ENCODE data around the gene ABHD16A.
A peak's percentile ranks its signal among the peaks of the same experiment; 100 is the strongest.

ABHD16A gene

DNA sequence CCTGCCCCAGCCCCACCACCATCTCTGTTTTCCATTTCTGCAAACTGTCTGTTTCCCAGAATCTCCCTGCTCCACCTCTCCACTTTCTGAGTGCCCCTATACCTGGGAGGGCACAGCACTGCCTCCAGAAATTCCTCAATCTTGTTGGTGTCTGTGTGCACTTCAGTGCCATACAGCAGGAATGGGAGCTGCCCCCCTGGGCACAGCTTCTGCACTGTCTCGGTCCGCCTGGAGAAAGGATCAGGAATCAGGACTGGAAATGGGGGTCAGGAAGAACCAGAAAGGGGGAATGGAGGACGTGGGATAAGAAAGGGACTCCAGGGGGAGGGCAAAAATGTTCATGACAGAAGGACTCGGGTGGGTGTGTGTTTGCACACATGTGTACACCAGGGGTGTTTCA lies 30.6 kb upstream of the ABHD16A start:
- TF ChIP-seq MYC (IDR thresholded peaks at IDR 0.05; ENCODE audit: low read depth, low read length) (no peak), POLR2A (IDR thresholded peaks at IDR 0.05; ENCODE audit: extremely low read depth, insufficient read length) (no peak)
- TF ChIP-seq, protein P1, sequence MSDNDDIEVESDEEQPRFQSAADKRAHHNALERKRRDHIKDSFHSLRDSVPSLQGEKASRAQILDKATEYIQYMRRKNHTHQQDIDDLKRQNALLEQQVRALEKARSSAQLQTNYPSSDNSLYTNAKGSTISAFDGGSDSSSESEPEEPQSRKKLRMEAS (IDR thresholded peaks at IDR 0.05; ENCODE audit: low read depth, low read length) = no peak
- TF ChIP-seq, protein P2, sequence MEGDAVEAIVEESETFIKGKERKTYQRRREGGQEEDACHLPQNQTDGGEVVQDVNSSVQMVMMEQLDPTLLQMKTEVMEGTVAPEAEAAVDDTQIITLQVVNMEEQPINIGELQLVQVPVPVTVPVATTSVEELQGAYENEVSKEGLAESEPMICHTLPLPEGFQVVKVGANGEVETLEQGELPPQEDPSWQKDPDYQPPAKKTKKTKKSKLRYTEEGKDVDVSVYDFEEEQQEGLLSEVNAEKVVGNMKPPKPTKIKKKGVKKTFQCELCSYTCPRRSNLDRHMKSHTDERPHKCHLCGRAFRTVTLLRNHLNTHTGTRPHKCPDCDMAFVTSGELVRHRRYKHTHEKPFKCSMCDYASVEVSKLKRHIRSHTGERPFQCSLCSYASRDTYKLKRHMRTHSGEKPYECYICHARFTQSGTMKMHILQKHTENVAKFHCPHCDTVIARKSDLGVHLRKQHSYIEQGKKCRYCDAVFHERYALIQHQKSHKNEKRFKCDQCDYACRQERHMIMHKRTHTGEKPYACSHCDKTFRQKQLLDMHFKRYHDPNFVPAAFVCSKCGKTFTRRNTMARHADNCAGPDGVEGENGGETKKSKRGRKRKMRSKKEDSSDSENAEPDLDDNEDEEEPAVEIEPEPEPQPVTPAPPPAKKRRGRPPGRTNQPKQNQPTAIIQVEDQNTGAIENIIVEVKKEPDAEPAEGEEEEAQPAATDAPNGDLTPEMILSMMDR (IDR thresholded peaks at IDR 0.05; ENCODE audit: low read depth, low read length) = no peak
- no peak for DNase-seq (ENCODE audit: low read depth)
- H3K4me3 ChIP-seq (ENCODE audit: low read depth, low read length) = peak overlapping the region; percentile 100

DNA sequence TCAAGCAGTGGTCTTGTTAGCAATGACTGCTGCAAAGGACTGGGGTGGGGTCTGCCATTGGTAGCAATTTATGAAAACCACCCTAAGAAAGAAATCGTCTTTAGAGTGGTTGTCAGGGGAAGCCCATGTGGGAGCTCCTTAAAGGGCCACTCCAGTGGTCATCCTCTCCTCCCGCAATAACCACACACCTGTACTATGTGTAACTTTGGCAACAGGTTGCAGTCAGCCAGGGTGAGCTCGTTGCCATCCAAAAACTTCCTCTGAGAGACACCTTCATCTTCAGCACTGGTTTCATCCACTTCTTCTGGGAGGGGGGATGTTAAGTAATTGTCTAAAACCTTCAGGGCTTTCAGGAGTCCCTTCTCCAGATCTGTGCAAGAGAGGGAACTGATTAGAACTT lies 28.9 kb upstream of the ABHD16A start:
- DNase-seq (ENCODE audit: low read depth) = no peak
- TF ChIP-seq, protein P1 (IDR thresholded peaks at IDR 0.05; ENCODE audit: low read depth, low read length) = no peak
- TF ChIP-seq POLR2A (IDR thresholded peaks at IDR 0.05; ENCODE audit: extremely low read depth, insufficient read length) (no peak), MYC (IDR thresholded peaks at IDR 0.05; ENCODE audit: low read depth, low read length) (no peak)
- TF ChIP-seq, protein P2 (IDR thresholded peaks at IDR 0.05; ENCODE audit: low read depth, low read length) = no peak
- H3K4me3 ChIP-seq (ENCODE audit: low read depth, low read length) = no peak overlapping the region

DNA sequence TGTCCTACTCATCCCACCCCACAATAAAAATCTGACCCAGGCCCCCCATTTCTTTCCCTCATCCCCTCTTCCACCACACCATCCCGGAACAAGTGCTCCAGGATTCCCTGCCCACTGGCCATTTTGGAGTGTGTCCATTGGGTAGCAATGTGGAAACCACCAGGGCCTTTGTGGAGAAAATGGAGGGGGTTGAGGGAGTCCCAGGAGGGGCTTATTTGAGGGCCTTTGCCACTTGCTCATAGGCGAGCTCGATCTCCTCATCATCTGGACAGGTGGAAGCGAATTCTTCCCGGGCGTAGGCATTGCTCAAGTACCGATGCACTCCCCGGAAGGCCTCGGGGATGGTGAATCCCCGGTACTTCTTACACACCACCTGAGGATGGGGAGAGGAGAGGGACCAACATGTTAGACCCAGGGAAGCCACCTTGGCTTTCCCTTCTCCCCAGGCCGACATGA lies 27.5 kb upstream of the ABHD16A start:
- peak overlapping the region; percentile 30 for H3K4me3 ChIP-seq (ENCODE audit: low read depth, low read length)

DNA sequence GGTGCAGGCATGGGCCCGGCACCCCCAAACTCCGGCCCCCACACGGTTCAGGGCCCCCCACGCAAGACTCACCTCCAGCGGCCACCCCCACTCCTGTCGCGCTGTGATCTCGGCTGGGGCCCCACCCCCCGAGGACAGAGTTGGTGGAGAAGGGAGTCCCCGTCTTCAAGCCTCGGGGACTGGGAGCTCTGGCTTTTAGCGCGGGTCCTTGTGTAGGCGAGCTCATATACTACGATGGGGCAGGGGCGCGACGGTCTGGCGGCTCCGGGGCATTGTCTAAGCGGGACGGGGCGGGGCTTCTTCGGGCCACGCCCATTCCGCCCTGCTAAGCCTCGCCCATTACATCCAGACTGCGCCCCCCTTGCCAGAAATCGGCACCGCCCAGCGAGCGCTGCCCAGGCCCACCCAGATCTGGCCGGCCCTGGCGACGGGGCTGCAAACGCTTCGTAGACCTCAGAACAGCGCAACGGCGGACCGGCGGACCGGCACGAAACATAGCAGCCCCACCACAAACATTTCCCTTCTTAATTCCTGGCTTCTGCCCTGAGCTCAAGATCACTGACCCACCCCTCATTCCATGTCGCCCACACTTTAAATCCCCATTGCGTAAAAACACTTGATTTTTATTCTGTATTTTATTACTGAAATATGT lies 27.0 kb upstream of the ABHD16A start:
- H3K4me3 ChIP-seq (ENCODE audit: low read depth, low read length) = peak overlapping the region; percentile 69
- TF ChIP-seq, protein P2 (IDR thresholded peaks at IDR 0.05; ENCODE audit: low read depth, low read length) = no peak
- TF ChIP-seq POLR2A (IDR thresholded peaks at IDR 0.05; ENCODE audit: extremely low read depth, insufficient read length) = peak; percentile 35
- TF ChIP-seq, protein P1 (IDR thresholded peaks at IDR 0.05; ENCODE audit: low read depth, low read length) = peak; percentile 39; the same call in 1 of the 2 replicates
- TF ChIP-seq MYC (IDR thresholded peaks at IDR 0.05; ENCODE audit: low read depth, low read length) = peak; percentile 35; the same call in 1 of the 2 replicates
- peak; percentile 91 for DNase-seq (ENCODE audit: low read depth)

More for the DNA sequence above, 27.5 kb upstream of the ABHD16A start:
- TF ChIP-seq MYC (IDR thresholded peaks at IDR 0.05; ENCODE audit: low read depth, low read length) (no peak), POLR2A (IDR thresholded peaks at IDR 0.05; ENCODE audit: extremely low read depth, insufficient read length) (no peak)
- TF ChIP-seq, protein P1 (IDR thresholded peaks at IDR 0.05; ENCODE audit: low read depth, low read length) = no peak
- TF ChIP-seq, protein P2 (IDR thresholded peaks at IDR 0.05; ENCODE audit: low read depth, low read length) = no peak
- DNase-seq (ENCODE audit: low read depth) = peak; percentile 32

DNA sequence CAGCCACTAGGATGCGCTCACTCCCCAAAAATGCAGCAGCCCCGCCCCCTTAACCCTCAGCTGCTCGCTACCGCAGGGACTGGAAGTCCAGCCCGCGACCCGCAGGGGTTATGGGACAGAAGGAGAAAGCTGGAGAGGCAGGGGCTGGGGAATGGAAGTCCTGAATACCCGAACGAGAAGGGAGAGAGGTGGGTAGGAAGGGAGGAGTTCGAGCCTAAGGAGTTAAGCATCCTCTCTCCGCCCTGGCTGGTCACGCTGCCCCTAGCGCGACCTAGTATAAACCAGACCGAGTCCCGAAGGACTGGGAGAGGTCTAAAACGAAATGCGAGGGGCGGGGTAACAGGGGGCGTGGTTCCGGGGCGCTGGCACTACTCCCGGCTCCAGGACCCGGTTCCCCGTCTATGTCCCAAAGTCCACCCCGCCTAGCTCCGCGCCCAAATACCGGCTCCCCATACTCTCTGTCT lies 26.4 kb upstream of the ABHD16A start:
- peak overlapping the region; percentile 69 for H3K4me3 ChIP-seq (ENCODE audit: low read depth, low read length)
- TF ChIP-seq POLR2A (IDR thresholded peaks at IDR 0.05; ENCODE audit: extremely low read depth, insufficient read length) (peak; percentile 6), MYC (IDR thresholded peaks at IDR 0.05; ENCODE audit: low read depth, low read length) (peak; percentile 66)
- TF ChIP-seq, protein P1 (IDR thresholded peaks at IDR 0.05; ENCODE audit: low read depth, low read length) = peak; percentile 28
- TF ChIP-seq, protein P2 (IDR thresholded peaks at IDR 0.05; ENCODE audit: low read depth, low read length) = peak; percentile 83
- peak; percentile 94 for DNase-seq (ENCODE audit: low read depth)
